ENCODE measurements around the gene GSN. TPM values are rescaled to one million over a fixed set of nuclear protein-coding genes. Genes with fewer than 3 reads are reported as not detected.

GSN gene
- total RNA-seq, 2 experiments from 2014 or later: 2.6 to 2.7 TPM

DNA sequence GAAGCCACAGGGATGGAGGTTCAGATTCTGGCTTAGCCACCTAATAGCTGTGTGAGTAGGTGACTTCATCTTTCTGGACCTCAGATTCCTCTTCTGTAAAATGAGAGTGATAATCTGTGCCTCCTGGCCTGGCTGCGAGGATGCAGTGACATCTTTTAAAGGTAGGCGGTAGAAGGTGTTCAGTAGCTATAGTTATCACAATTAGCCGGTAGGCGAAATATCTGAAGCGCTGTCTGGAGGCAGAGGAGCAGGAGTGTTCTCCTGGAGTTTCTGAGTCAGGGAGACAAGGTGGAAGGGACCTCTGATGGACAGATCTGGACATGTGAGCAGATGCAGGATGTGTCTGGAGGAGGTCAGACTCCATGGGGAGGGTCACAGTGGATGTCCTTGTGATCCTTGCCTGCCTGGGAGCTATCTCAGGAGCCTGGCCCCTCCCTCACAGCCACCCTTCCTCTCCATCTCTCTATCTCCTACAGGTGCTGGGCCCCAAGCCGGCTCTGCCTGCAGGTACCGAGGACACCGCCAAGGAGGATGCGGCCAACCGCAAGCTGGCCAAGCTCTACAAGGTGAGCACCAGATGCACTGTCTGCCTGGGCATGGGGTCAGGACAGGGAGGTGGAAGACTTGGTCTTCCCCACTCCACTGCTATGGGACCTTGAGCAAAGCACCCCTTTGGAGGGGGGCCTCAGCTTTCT is 45.6 kb downstream of the GSN start:
- CTCF ChIA-PET: no interaction called here
- ATAC-seq (ENCODE audit: poor library complexity) (no peak), DNase-seq (no peak)
- POLR2A ChIA-PET: no interaction called here
- H3K4me3 ChIP-seq (ENCODE audit: low read length): no peak overlapping the region
- H3K36me3 Mint-ChIP-seq (ENCODE audit: low read depth): no peaks in the 10 kb centered on the region
- H3K9me3 Mint-ChIP-seq: no peaks in the 10 kb centered on the region
- no peak overlapping the region for H3K4me3 Mint-ChIP-seq
- no peak for TF ChIP-seq CTCF (IDR thresholded peaks at IDR 0.05)
- no peak overlapping the region for H3K27ac ChIP-seq (ENCODE audit: low read depth in 1 of 2, low read length in 2 of 2)
- no peaks in the 10 kb centered on the region for H3K9me3 ChIP-seq (ENCODE audit: control insufficient read depth in 1 of 2, insufficient read depth in 1 of 2, low read length in 2 of 2)
- no peak overlapping the region for H3K27ac Mint-ChIP-seq
- no peaks in the 10 kb centered on the region for H3K27me3 ChIP-seq (ENCODE audit: control insufficient read depth in 1 of 2, insufficient read depth in 2 of 2, low read length in 2 of 2)
- no peaks in the 10 kb centered on the region for H3K36me3 ChIP-seq (ENCODE audit: insufficient read depth, low read length)
- H3K27me3 Mint-ChIP-seq: no peaks in the 10 kb centered on the region
- intact Hi-C loops (cut with DNase I, micrococcal nuclease): no loop called here
- no peaks in the 10 kb centered on the region for H3K4me1 Mint-ChIP-seq (ENCODE audit: low read depth)
- no peaks in the 10 kb centered on the region for H3K4me1 ChIP-seq (ENCODE audit: insufficient read depth, low read length)

DNA sequence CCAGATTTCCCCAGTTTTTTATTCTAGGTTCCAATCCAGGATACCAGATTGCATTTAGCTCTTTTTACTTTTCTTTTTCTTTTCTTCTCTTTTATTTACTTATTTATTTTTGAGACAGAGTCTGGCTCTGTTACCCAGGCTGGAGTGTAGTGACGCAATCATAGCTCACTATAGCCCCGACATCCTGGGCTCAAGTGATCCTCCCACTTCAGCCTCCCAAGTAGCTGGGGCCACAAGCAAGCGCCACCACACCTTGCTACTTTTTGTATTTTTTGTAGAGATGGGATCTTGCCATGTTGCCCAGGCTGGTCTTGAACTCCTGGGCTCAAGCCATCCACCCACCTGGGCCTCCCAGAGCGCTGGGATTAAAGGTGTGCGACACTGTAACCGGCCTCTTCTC is 48.4 kb downstream of the GSN start:
- no peak for TF ChIP-seq CTCF (IDR thresholded peaks at IDR 0.05)
- no peaks in the 10 kb centered on the region for H3K27me3 ChIP-seq (ENCODE audit: control insufficient read depth in 1 of 2, insufficient read depth in 2 of 2, low read length in 2 of 2)
- Mint-ChIP-seq H3K27me3 (no peaks in the 10 kb centered on the region), H3K4me1 (ENCODE audit: low read depth) (peaks cover 7% of the 10 kb centered on the region), H3K36me3 (ENCODE audit: low read depth) (no peaks in the 10 kb centered on the region), H3K27ac (no peak overlapping the region), H3K9me3 (no peaks in the 10 kb centered on the region), H3K4me3 (no peak overlapping the region)
- peaks cover 15% of the 10 kb centered on the region for H3K4me1 ChIP-seq (ENCODE audit: insufficient read depth, low read length)
- intact Hi-C loops (cut with DNase I, micrococcal nuclease): no loop called here
- no peak overlapping the region for H3K4me3 ChIP-seq (ENCODE audit: low read length)
- no peak for DNase-seq
- POLR2A ChIA-PET: no interaction called here
- no peak overlapping the region for H3K27ac ChIP-seq (ENCODE audit: low read depth in 1 of 2, low read length in 2 of 2)
- no peaks in the 10 kb centered on the region for H3K36me3 ChIP-seq (ENCODE audit: insufficient read depth, low read length)
- CTCF ChIA-PET: interaction anchor here (0.6 to 1.0 kb wide), 2 partner anchors 62 to 78 kb away, joined by 3 read pairs; no protein-coding TSS in a partner anchor
- no peaks in the 10 kb centered on the region for H3K9me3 ChIP-seq (ENCODE audit: control insufficient read depth in 1 of 2, insufficient read depth in 1 of 2, low read length in 2 of 2)
- ATAC-seq (ENCODE audit: poor library complexity): no peak

DNA sequence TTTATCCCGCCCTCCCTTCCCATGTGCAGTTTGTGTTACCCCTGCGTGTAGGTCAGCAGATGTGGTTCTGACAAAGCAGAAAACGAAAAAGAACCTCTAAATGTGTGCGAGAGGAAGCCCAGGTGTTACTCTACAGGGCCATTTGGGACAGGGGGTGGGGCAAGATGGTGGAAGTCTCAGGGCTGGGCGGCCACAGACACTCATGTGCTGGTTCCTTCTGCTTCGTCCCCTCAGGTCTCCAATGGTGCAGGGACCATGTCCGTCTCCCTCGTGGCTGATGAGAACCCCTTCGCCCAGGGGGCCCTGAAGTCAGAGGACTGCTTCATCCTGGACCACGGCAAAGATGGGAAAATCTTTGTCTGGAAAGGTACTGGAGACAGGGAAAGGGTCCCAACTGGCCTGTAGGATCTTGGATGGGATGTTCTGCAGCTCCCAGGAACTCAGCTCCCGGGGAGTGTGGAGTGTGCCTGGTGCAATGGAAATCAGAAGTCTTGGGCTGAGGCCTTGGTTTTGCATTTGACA is 49.0 kb downstream of the GSN start:
- no peaks in the 10 kb centered on the region for H3K36me3 ChIP-seq (ENCODE audit: insufficient read depth, low read length)
- TF ChIP-seq CTCF (IDR thresholded peaks at IDR 0.05): no peak
- POLR2A ChIA-PET: no interaction called here
- H3K27ac ChIP-seq (ENCODE audit: low read depth in 1 of 2, low read length in 2 of 2): no peak overlapping the region
- H3K9me3 ChIP-seq (ENCODE audit: control insufficient read depth in 1 of 2, insufficient read depth in 1 of 2, low read length in 2 of 2): no peaks in the 10 kb centered on the region
- H3K27me3 ChIP-seq (ENCODE audit: control insufficient read depth in 1 of 2, insufficient read depth in 2 of 2, low read length in 2 of 2): no peaks in the 10 kb centered on the region
- ATAC-seq (ENCODE audit: poor library complexity) (no peak), DNase-seq (no peak)
- Mint-ChIP-seq H3K9me3 (no peaks in the 10 kb centered on the region), H3K4me3 (no peak overlapping the region), H3K4me1 (ENCODE audit: low read depth) (peaks cover 8% of the 10 kb centered on the region), H3K27ac (no peak overlapping the region), H3K27me3 (no peaks in the 10 kb centered on the region), H3K36me3 (ENCODE audit: low read depth) (no peaks in the 10 kb centered on the region)
- CTCF ChIA-PET: interaction anchor here (1.0 kb wide), 1 partner anchor 78 kb away, joined by 3 read pairs; no protein-coding TSS in a partner anchor
- H3K4me3 ChIP-seq (ENCODE audit: low read length): no peak overlapping the region
- intact Hi-C loops (cut with DNase I, micrococcal nuclease): no loop called here
- H3K4me1 ChIP-seq (ENCODE audit: insufficient read depth, low read length): peaks cover 15% of the 10 kb centered on the region

All from CD4-positive, alpha-beta T cell (primary cell).